IMR-90 (cell line): ENCODE data around the gene DHRS7B. TPM values are rescaled to one million over a fixed set of nuclear protein-coding genes. Genes with fewer than 3 reads are reported as not detected.

Experiments used
- ATAC-seq: fragments of 200-7000 bp; cut with Tn5 transposase; 2 replicates; pipeline ENCODE4 v1.9.1; 2020; ENCODE audit warnings: low read depth, mild to moderate bottlenecking, moderate library complexity
- BruUV-seq: library from RNA; stranded (reverse); fragments of 400-500 nt; replicated peaks from 2 replicates; lab custom pipeline; 2021; lab: Mats Ljungman, UMichigan
- CTCF ChIA-PET: fragments of 300-600 bp; formaldehyde crosslinking; extraction: SDS; loops from one replicate; lab custom pipeline; 2021; ENCODE audit warnings: antibody characterized with exemption; lab: Yijun Ruan, JAX
- POLR2A ChIA-PET: fragments of 300-600 bp; sonication (Branson Sonifier 250); formaldehyde crosslinking; loops from one replicate; lab custom pipeline; 2022; ENCODE audit warnings: antibody characterized with exemption; ENCODE audit not compliant: unreplicated experiment; lab: Charles Lee
- DNase-seq: peaks from one replicate; pipeline ENCODE4 v3.0.0; 2013
- H2AFZ ChIP-seq: replicated peaks from 2 replicates; pipeline ENCODE3; 2013; ENCODE audit warnings: low read length, mild to moderate bottlenecking; ENCODE audit not compliant: poor library complexity
- H2AK5ac ChIP-seq: 2 replicates; pipeline ENCODE4 v1.6.1; 2013; ENCODE audit warnings: low read depth, low read length, inconsistent platforms
- H2AK9ac ChIP-seq: replicated peaks from 2 replicates; pipeline ENCODE3; 2013; ENCODE audit warnings: mild to moderate bottlenecking, low read depth, low read length, moderate library complexity; ENCODE audit not compliant: poor library complexity
- H2BK120ac ChIP-seq: 2 replicates; pipeline ENCODE4 v1.6.1; 2013; ENCODE audit warnings: low read depth, low read length, inconsistent platforms
- H2BK15ac ChIP-seq: 3 replicates; pipeline ENCODE4 v1.6.1; 2013; ENCODE audit warnings: low read depth, low read length, inconsistent platforms
- H2BK20ac ChIP-seq: 2 replicates; pipeline ENCODE4 v1.6.1; 2013; ENCODE audit warnings: low read depth, mild to moderate bottlenecking, inconsistent platforms, low read length, moderate library complexity
- H2BK5ac ChIP-seq: 2 replicates; pipeline ENCODE4 v1.6.1; 2013; ENCODE audit warnings: mild to moderate bottlenecking, low read depth, low read length, inconsistent platforms; ENCODE audit not compliant: poor library complexity, severe bottlenecking
- H3K14ac ChIP-seq: replicated peaks from 2 replicates; pipeline ENCODE4 v1.6.1; 2013; ENCODE audit warnings: low read depth, low read length, inconsistent platforms
- H3K18ac ChIP-seq: 2 replicates; pipeline ENCODE4 v1.6.1; 2013; ENCODE audit warnings: low read depth, low read length, control low read depth
- H3K23ac ChIP-seq: 2 replicates; pipeline ENCODE4 v1.6.1; 2013; ENCODE audit warnings: low read depth, low read length, inconsistent platforms
- H3K27ac ChIP-seq: 2 replicates; pipeline ENCODE4 v1.5.1; 2013; ENCODE audit warnings: mild to moderate bottlenecking, control low read depth, low read length; ENCODE audit not compliant: insufficient read depth
- H3K27me3 ChIP-seq: 2 replicates; pipeline ENCODE4 v1.6.1; 2013; ENCODE audit warnings: low read length; ENCODE audit not compliant: control insufficient read depth, insufficient read depth
- H3K36me3 ChIP-seq: 2 replicates; pipeline ENCODE4 v1.6.1; 2013; ENCODE audit warnings: low read length, mixed read lengths; ENCODE audit not compliant: control insufficient read depth, insufficient read depth
- H3K4ac ChIP-seq: 2 replicates; pipeline ENCODE4 v1.6.1; 2013; ENCODE audit warnings: low read depth, low read length, inconsistent platforms
- H3K4me1 ChIP-seq: 2 replicates; pipeline ENCODE4 v1.6.1; 2013; ENCODE audit warnings: low read length, mixed read lengths; ENCODE audit not compliant: control insufficient read depth, insufficient read depth
- H3K4me2 ChIP-seq: 2 replicates; pipeline ENCODE4 v1.6.1; 2013; ENCODE audit warnings: low read depth, mild to moderate bottlenecking, control low read depth, low read length, moderate library complexity
- H3K4me3 ChIP-seq: 2 replicates; pipeline ENCODE4 v1.5.1; 2013; ENCODE audit warnings: low read depth, mild to moderate bottlenecking, control low read depth, low read length, moderate library complexity; ENCODE audit not compliant: insufficient read depth
- H3K56ac ChIP-seq: 2 replicates; pipeline ENCODE4 v1.6.1; 2013; ENCODE audit warnings: low read length, inconsistent platforms; ENCODE audit not compliant: insufficient read depth; ENCODE audit errors: extremely low read depth
- H3K79me1 ChIP-seq, 2 experiments: 2 replicates each; pipeline ENCODE4 v1.6.1; 2013; ENCODE audit warnings: low read length in 2 of 2, inconsistent platforms in 1 of 2, low read depth in 1 of 2
- H3K9ac ChIP-seq: 2 replicates; pipeline ENCODE4 v1.6.1; 2013; ENCODE audit warnings: low read depth, low read length, control low read depth
- H3K9me1 ChIP-seq: 2 replicates; pipeline ENCODE4 v1.6.1; 2013; ENCODE audit warnings: low read length, inconsistent platforms; ENCODE audit not compliant: insufficient read depth
- H3K9me3 ChIP-seq: 2 replicates; pipeline ENCODE4 v1.6.1; 2013; ENCODE audit warnings: low read length; ENCODE audit not compliant: control insufficient read depth, insufficient read depth
- H4K20me1 ChIP-seq: 2 replicates; pipeline ENCODE4 v1.6.1; 2013; ENCODE audit warnings: low read length, inconsistent platforms; ENCODE audit not compliant: insufficient read depth
- H4K5ac ChIP-seq: 2 replicates; pipeline ENCODE4 v1.6.1; 2013; ENCODE audit warnings: mild to moderate bottlenecking, low read depth, low read length, control low read depth
- H4K8ac ChIP-seq, 2 experiments: 2 replicates each; pipeline ENCODE4 v1.6.1; 2013; ENCODE audit warnings: low read depth in 2 of 2, low read length in 2 of 2, control low read depth in 1 of 2, inconsistent platforms in 1 of 2
- H4K91ac ChIP-seq: 2 replicates; pipeline ENCODE4 v1.6.1; 2013; ENCODE audit warnings: low read depth, low read length, inconsistent platforms; ENCODE audit not compliant: insufficient read depth
- CEBPB ChIP-seq: IDR thresholded peaks from 2 replicates; pipeline ENCODE4 v1.6.1; 2012; ENCODE audit warnings: low read depth, low read length, improper control_type of control experiment
- CHD1 ChIP-seq: IDR thresholded peaks from 2 replicates; pipeline ENCODE4 v1.6.1; 2012; ENCODE audit warnings: low read depth, low read length, improper control_type of control experiment
- NFE2L2 ChIP-seq: fragments of 150-350 bp; IDR thresholded peaks from 2 replicates; pipeline ENCODE4 v1.6.1; 2016; ENCODE audit warnings: low read depth, mild to moderate bottlenecking, low read length
- WGBS, 2 experiments: methylation state at CpG; one replicate each; pipeline versions ENCODE4 v1.1.5 to v1.1.7; 2013; ENCODE audit warnings: missing lambda C conversion rate in 2 of 2; ENCODE audit not compliant: insufficient read length in 1 of 2; ENCODE audit errors: extremely low coverage in 2 of 2; 5-methylcytosine and 5-hydroxymethylcytosine counted together
- dilution Hi-C: fragments of 300-500 bp; cut with HindIII; formaldehyde crosslinking; loops from one replicate; pipeline ENCODE4 v1.14.3; 2018; ENCODE audit warnings: low sequenced_read_pairs; ENCODE audit not compliant: unreplicated experiment
- in situ Hi-C: fragments of 300-500 bp; cut with MboI; formaldehyde crosslinking; loops from 3 replicates; pipeline ENCODE4 v1.14.3; 2019; ENCODE audit warnings: low sequenced_read_pairs, inconsistent platforms, mixed read lengths
- intact Hi-C: fragments of 100-400 bp; cut with micrococcal nuclease; formaldehyde crosslinking; loops from 2 replicates; pipeline ENCODE4 v1.10.0; 2022
- polyA plus RNA-seq, 3 experiments: library from polyadenylated mRNA; depleted of rRNA; stranded (reverse); fragments of >200 nt; gene quantifications; 2 replicates each; pipeline ENCODE4 v1.2.3, GENCODE V29; 2012; ENCODE audit warnings: low replicate concordance in 1 of 3
- total RNA-seq: library from RNA; depleted of rRNA; stranded (reverse); fragments of >200 nt; gene quantifications from 2 replicates; pipeline ENCODE4 v1.2.3, GENCODE V29; 2012
- TF ChIP-seq, protein P1 (sequence below): fragments of 150-350 bp; IDR thresholded peaks from 2 replicates; pipeline ENCODE4 v1.6.1; 2016; ENCODE audit warnings: low read depth, mild to moderate bottlenecking, low read length, moderate library complexity, borderline replicate concordance

DHRS7B gene
- total and polyA plus RNA-seq, 2 of the 4 experiments (the other 2 are of a cell fraction): 24.4 to 34.4 TPM

DNA sequence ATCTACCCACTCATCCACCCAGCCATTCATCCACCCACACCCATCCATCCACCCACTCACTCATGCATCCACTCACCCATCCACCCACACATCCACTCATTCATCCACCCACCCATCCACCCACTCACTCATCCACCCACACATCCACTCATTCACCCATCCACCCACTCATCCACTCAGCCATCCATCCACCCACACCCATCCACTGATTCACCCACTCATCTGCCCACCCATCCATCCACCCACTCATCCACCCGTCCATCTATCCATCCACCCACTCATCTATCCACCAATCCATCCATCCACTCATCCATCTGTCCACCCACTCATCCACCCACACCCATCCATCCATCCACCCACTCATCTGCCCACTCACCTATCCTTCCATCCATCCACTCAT lies 109.2 kb downstream of the DHRS7B start:
- no TSS peak for BruUV-seq
- Histone ChIP-seq H2AK5ac (no peak overlapping the region), H3K4me2 (no peak overlapping the region), H2BK20ac (no peak overlapping the region), H3K36me3 (no peaks in the 10 kb centered on the region), H3K9me3 (peaks cover 3% of the 10 kb centered on the region; the same call in 1 of the 2 replicates), H2AK9ac (no peak overlapping the region), H3K9ac (no peak overlapping the region), H3K79me1 (no peaks in the 10 kb centered on the region; a peak in 1 of 4 replicates), H3K27ac (no peak overlapping the region), H3K4ac (no peak overlapping the region), H4K8ac (no peak overlapping the region), H2AFZ (no peak overlapping the region), H3K4me3 (no peak overlapping the region), H3K18ac (no peak overlapping the region), H4K91ac (no peak overlapping the region), H2BK120ac (no peak overlapping the region), H4K20me1 (no peaks in the 10 kb centered on the region; the same call in 1 of the 2 replicates), H2BK5ac (peak overlapping the region; percentile 23), H4K5ac (no peak overlapping the region), H3K14ac (no peak overlapping the region), H2BK15ac (no peak overlapping the region), H3K4me1 (0 out of 2 replicates have a peak, but pooled peaks cover 1% of the 10 kb centered on the region), H3K56ac (no peak overlapping the region), H3K9me1 (no peaks in the 10 kb centered on the region), H3K23ac (no peak overlapping the region), H3K27me3 (no peaks in the 10 kb centered on the region)
- ATAC-seq (no peak), DNase-seq (no peak)
- dilution Hi-C loops: no loop called here
- WGBS, 2 experiments: 60% methylated on average over 1 of the region's 1 CpG; no CpG with 5 or more reads in 1 of the 2 experiments
- in situ Hi-C loops: no loop called here
- CTCF ChIA-PET: no interaction called here
- POLR2A ChIA-PET: no interaction called here
- TF ChIP-seq CHD1: no peak
- TF ChIP-seq, protein P1, sequence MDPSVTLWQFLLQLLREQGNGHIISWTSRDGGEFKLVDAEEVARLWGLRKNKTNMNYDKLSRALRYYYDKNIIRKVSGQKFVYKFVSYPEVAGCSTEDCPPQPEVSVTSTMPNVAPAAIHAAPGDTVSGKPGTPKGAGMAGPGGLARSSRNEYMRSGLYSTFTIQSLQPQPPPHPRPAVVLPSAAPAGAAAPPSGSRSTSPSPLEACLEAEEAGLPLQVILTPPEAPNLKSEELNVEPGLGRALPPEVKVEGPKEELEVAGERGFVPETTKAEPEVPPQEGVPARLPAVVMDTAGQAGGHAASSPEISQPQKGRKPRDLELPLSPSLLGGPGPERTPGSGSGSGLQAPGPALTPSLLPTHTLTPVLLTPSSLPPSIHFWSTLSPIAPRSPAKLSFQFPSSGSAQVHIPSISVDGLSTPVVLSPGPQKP: no peak
- no peak for TF ChIP-seq CEBPB
- no peak for TF ChIP-seq NFE2L2
- intact Hi-C loops: no loop called here
